ENCODE results near the gene PHF20. TPM values are rescaled to one million over a fixed set of nuclear protein-coding genes. Genes with fewer than 3 reads are reported as not detected.
"Not testable (repeated sequence)": the region's sequence is repeated elsewhere in the genome, so short reads cannot be mapped to it uniquely, and the experiment has no call there.

PHF20 gene
- total RNA-seq, 1 experiment from 2014 or later = 65.8 TPM

DNA sequence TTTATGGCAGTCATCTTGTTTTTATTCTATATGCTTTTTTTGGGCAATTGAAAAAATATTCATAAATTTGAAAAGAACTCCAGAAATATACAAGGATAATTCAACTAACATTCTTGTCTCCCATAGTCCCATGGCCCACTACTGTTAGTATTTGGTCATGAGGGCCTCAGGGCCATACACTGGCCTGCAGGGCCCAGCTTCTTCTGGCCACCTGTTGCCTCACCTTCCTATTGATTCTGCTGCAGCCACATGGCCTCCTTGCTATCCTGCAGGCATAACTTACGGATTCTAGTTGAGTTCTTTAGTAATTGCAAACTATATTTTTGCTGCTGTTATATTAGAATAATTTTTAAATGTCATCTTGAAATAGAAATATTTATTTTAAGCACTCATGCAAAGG lies 109.9 kb downstream of the PHF20 start:
- POLR2A ChIA-PET = no interaction called here

DNA sequence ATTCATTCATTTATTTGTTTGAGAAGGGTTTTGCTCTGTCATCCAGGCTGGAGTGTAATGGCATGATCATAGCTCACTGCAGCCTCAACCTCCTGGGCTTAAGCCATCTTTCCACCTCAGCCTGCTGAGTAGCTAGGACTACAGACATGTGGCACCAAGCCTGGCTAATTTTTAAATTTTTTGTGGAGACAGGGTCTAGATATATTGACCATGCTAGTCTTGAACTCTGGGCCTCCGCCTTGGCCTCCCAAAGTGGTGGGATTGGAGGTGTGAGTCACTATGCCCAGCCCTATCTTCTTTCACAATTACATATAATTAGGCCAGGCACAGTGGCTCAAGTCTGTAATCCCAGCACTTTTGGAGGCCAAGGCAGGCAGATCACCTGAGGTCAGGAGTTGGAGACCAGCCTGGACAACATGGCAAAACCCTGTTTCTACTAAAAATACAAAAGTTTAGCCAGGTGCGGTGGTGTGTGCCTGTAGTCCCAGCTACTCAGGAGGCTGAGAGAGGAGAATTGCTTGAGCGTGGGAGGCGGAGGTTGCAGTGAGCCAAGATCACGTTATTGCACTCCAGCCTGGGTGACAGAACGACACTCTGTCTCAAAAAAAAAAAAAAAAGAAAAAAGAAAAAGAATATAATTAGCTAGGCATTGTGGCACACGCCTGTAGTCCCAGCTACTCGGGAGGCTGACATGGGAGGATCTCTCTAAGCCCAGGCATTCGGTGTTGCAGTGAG lies 110.8 kb downstream of the PHF20 start:
- not testable (repeated sequence) for ATAC-seq; H3K27ac Mint-ChIP-seq; H3K9me3 Mint-ChIP-seq; H3K36me3 Mint-ChIP-seq; DNase-seq (ENCODE audit: low spot score); H3K27me3 Mint-ChIP-seq (ENCODE audit: low read depth); H3K4me3 Mint-ChIP-seq
- CTCF ChIA-PET = interaction anchor here (0.7 to 2.2 kb wide), 5 partner anchors 12 to 434 kb away, joined by 3 to 7 read pairs (median 3); partner anchors contain the start of gene SCAND1
- H3K4me1 Mint-ChIP-seq = peaks cover 11% of the 10 kb centered on the region
- POLR2A ChIA-PET = interaction anchor here (0.7 to 1.2 kb wide), 2 partner anchors 139 to 141 kb away, joined by 3 to 4 read pairs; partner anchors contain the start of gene RBM39

More for the DNA sequence above, 109.9 kb downstream of the PHF20 start:
- CTCF ChIA-PET = interaction anchor here (0.7 to 2.2 kb wide), 2 partner anchors 73 to 189 kb away, joined by 3 to 7 read pairs; partner anchors contain the start of gene SCAND1
- Mint-ChIP-seq H3K9me3 (no peaks in the 10 kb centered on the region), H3K36me3 (peaks cover 6% of the 10 kb centered on the region; the same call in 1 of the 2 replicates), H3K27ac (no peak overlapping the region), H3K4me3 (no peak overlapping the region), H3K27me3 (ENCODE audit: low read depth) (no peaks in the 10 kb centered on the region), H3K4me1 (peaks cover 11% of the 10 kb centered on the region)
- TF ChIP-seq USF1 (CRISPR knock-in tag; IDR thresholded peaks at IDR 0.05) (no peak), ZNF138 (CRISPR knock-in tag; conservative IDR thresholded peaks at IDR 0.05) (no peak), NR1H2 (CRISPR knock-in tag; IDR thresholded peaks at IDR 0.05) (no peak), ERG (CRISPR knock-in tag; IDR thresholded peaks at IDR 0.05) (no peak), ESRRA (CRISPR knock-in tag; IDR thresholded peaks at IDR 0.05; ENCODE audit: borderline replicate concordance) (no peak), CREB1 (CRISPR knock-in tag; IDR thresholded peaks at IDR 0.05) (no peak), MXD4 (CRISPR knock-in tag; IDR thresholded peaks at IDR 0.05; ENCODE audit: borderline replicate concordance) (no peak), NFYB (CRISPR knock-in tag; conservative IDR thresholded peaks at IDR 0.05; ENCODE audit: low read depth) (no peak), GABPB1 (CRISPR knock-in tag; IDR thresholded peaks at IDR 0.05) (no peak), NR3C1 (CRISPR knock-in tag; conservative IDR thresholded peaks at IDR 0.05; ENCODE audit: low read depth) (no peak)
- TF ChIP-seq, protein P1, sequence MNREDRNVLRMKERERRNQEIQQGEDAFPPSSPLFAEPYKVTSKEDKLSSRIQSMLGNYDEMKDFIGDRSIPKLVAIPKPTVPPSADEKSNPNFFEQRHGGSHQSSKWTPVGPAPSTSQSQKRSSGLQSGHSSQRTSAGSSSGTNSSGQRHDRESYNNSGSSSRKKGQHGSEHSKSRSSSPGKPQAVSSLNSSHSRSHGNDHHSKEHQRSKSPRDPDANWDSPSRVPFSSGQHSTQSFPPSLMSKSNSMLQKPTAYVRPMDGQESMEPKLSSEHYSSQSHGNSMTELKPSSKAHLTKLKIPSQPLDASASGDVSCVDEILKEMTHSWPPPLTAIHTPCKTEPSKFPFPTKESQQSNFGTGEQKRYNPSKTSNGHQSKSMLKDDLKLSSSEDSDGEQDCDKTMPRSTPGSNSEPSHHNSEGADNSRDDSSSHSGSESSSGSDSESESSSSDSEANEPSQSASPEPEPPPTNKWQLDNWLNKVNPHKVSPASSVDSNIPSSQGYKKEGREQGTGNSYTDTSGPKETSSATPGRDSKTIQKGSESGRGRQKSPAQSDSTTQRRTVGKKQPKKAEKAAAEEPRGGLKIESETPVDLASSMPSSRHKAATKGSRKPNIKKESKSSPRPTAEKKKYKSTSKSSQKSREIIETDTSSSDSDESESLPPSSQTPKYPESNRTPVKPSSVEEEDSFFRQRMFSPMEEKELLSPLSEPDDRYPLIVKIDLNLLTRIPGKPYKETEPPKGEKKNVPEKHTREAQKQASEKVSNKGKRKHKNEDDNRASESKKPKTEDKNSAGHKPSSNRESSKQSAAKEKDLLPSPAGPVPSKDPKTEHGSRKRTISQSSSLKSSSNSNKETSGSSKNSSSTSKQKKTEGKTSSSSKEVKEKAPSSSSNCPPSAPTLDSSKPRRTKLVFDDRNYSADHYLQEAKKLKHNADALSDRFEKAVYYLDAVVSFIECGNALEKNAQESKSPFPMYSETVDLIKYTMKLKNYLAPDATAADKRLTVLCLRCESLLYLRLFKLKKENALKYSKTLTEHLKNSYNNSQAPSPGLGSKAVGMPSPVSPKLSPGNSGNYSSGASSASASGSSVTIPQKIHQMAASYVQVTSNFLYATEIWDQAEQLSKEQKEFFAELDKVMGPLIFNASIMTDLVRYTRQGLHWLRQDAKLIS (CRISPR knock-in tag; IDR thresholded peaks at IDR 0.05; ENCODE audit: borderline replicate concordance) = no peak
- TF ChIP-seq, protein P2, sequence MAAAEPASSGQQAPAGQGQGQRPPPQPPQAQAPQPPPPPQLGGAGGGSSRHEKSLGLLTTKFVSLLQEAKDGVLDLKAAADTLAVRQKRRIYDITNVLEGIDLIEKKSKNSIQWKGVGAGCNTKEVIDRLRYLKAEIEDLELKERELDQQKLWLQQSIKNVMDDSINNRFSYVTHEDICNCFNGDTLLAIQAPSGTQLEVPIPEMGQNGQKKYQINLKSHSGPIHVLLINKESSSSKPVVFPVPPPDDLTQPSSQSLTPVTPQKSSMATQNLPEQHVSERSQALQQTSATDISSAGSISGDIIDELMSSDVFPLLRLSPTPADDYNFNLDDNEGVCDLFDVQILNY (CRISPR knock-in tag; IDR thresholded peaks at IDR 0.05) = no peak
- TF ChIP-seq, protein P3, sequence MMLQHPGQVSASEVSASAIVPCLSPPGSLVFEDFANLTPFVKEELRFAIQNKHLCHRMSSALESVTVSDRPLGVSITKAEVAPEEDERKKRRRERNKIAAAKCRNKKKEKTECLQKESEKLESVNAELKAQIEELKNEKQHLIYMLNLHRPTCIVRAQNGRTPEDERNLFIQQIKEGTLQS (CRISPR knock-in tag; conservative IDR thresholded peaks at IDR 0.05) = no peak
- TF ChIP-seq, protein P4, sequence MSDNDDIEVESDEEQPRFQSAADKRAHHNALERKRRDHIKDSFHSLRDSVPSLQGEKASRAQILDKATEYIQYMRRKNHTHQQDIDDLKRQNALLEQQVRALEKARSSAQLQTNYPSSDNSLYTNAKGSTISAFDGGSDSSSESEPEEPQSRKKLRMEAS (CRISPR knock-in tag; IDR thresholded peaks at IDR 0.05) = no peak
- TF ChIP-seq, protein P5, sequence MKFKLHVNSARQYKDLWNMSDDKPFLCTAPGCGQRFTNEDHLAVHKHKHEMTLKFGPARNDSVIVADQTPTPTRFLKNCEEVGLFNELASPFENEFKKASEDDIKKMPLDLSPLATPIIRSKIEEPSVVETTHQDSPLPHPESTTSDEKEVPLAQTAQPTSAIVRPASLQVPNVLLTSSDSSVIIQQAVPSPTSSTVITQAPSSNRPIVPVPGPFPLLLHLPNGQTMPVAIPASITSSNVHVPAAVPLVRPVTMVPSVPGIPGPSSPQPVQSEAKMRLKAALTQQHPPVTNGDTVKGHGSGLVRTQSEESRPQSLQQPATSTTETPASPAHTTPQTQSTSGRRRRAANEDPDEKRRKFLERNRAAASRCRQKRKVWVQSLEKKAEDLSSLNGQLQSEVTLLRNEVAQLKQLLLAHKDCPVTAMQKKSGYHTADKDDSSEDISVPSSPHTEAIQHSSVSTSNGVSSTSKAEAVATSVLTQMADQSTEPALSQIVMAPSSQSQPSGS (CRISPR knock-in tag; IDR thresholded peaks at IDR 0.05; ENCODE audit: borderline replicate concordance, low read depth) = no peak
- TF ChIP-seq, protein P6, sequence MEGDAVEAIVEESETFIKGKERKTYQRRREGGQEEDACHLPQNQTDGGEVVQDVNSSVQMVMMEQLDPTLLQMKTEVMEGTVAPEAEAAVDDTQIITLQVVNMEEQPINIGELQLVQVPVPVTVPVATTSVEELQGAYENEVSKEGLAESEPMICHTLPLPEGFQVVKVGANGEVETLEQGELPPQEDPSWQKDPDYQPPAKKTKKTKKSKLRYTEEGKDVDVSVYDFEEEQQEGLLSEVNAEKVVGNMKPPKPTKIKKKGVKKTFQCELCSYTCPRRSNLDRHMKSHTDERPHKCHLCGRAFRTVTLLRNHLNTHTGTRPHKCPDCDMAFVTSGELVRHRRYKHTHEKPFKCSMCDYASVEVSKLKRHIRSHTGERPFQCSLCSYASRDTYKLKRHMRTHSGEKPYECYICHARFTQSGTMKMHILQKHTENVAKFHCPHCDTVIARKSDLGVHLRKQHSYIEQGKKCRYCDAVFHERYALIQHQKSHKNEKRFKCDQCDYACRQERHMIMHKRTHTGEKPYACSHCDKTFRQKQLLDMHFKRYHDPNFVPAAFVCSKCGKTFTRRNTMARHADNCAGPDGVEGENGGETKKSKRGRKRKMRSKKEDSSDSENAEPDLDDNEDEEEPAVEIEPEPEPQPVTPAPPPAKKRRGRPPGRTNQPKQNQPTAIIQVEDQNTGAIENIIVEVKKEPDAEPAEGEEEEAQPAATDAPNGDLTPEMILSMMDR (IDR thresholded peaks at IDR 0.05) = no peak
- ATAC-seq = no peak
- no peak for DNase-seq (ENCODE audit: low spot score)
